NCI-H1092 treated with DMSO at 0.1 percent for 48 hours (cell line): ENCODE data around the gene BANF2.
"Not testable (repeated sequence)": the region's sequence is repeated elsewhere in the genome, so short reads cannot be mapped to it uniquely, and the experiment has no call there.

ENCODE experiments used
- DNase-seq: peaks from one replicate; lab custom pipeline; 2025; lab: John Stamatoyannopoulos, UW

The BANF2 gene

GRCh38 chr20:17683218-17684076, 16.3 kb upstream of the BANF2 start:
- no peak for DNase-seq

GRCh38 chr20:17684077-17684888, 15.5 kb upstream of the BANF2 start:
- DNase-seq = no peak

- no peak for DNase-seq
These were observed 14.6 kb upstream of the BANF2 start for GRCh38 chr20:17685168-17685567.

DNA sequence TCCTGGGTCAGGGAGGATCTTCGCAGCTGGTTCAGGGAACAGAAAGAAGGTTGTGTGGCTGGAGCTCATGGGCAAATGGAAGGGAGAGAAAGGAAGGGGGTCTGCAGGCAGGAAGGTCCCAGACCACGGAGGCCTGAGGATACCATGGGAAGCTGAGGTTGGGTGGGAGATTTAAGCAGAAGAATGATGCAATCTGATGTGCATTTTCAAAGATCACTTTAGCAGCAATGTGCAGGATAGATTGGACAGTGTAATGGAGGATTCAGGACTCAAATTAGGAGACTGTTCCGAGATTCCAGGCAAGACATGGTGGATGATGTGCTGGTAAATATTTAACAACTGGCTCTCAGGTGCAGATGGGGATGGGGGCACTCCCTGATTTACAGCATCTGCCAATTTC, 12.0 kb upstream of the BANF2 start:
- DNase-seq = no peak

- no peak for DNase-seq
These were observed 10.8 kb upstream of the BANF2 start for GRCh38 chr20:17688965-17689364.

GRCh38 chr20:17690144-17690543, 9.6 kb upstream of the BANF2 start:
- no peak for DNase-seq

GRCh38 chr20:17691758-17692157, 8.0 kb upstream of the BANF2 start:
- no peak for DNase-seq

DNA sequence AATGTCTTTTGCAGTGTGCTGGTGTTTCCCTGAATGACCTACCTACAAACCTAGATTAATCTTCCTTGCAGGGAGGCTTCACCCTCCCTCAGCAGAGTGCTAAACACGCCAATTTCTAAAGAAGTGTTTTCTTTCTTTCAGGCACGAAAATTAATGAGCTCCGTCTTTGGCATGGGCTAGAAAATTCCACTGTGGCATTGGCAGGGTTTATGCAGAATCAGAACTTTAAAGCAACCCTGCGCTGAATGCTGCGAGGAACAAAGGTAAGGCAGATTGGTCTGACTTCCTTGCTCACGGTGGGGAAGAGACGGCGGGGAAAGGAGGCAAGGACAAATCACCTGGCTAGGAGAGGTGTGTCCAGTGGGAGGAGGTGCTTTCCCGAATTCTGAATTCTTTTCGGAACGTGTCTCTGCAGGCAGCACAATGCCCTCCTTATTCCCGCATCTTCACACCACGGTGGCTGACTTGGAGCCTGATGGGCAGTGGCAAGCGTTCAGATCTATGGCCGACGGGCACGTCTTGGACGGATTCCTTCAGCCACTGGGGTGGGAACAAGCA, 6.2 kb upstream of the BANF2 start:
- no peak for DNase-seq

DNA sequence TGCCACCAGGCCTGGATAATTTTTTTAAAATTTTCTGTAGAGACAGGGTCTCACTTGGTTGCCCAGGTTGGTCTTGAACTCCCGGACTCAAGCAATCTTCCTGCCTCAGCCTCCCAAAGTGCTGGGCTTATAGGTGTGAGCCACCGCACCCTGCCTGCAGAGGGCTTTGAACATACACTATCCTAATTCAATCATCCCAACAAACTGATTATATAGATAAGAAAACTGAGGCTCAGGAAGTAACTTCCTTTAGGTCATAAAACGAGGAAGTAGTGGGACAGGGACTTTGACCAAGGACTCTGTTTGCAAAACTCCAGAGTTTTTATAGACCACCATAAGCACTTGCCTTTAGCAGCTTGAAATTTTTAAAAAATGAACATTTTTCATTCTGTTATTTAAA, 5.0 kb upstream of the BANF2 start:
- no peak for DNase-seq

DNA sequence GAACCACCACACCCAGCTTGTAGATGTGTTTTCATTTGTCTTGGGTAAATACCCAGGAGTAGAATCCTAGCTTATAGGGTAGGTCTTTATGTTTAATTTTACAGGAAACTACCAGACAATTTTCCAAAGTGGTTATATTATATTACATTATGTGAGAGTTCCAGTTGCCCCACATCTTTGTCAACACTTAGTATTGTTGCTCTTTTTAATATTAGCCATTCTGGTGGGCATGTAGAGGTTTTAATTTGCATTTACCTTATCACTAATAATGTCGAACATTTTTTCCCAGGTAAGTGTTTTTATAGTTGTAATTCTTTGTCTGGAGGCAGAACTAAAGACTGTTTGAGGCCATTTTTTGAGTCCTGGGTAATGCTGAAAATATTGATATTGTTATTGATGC, 3.5 kb upstream of the BANF2 start:
- DNase-seq = no peak

DNA sequence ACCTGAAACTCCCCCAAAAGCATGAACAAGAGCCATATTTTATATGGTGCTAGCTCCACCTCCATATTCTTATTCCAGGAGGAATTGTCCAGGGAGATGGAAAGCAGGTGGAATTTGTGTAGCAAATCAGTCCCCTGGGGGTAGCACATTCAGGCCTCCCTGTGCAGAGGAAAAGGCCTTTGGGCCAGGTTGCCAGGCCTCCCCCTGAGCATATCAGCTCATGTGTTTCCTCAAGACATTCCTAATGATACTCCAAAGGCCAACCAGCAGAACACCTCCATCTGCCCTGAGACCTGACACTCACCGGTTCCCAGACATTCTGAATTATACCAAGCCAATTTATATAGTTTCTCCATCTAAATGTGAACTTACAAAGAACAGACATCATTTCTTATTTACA, 2.6 kb upstream of the BANF2 start:
- no peak for DNase-seq

DNA sequence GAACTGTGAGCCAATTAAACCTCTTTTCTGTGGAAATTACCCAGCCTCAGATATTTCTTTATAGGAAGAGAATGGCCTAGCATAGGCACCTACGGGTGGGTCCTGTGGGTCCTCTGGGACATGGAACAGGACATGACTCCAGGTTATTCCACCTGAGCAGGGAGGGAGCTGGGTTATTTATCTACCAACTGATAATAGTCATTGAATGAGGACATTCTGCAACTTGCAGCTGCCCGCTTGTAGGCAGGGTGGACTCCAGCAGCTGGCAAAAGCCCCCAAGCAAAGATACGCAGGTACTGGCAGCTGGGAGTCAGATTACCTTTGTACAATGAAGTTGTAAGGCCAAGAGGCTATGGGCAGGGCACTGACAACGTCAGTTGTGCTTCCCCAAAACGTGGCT, 1.4 kb upstream of the BANF2 start:
- DNase-seq = peak; percentile 37

DNA sequence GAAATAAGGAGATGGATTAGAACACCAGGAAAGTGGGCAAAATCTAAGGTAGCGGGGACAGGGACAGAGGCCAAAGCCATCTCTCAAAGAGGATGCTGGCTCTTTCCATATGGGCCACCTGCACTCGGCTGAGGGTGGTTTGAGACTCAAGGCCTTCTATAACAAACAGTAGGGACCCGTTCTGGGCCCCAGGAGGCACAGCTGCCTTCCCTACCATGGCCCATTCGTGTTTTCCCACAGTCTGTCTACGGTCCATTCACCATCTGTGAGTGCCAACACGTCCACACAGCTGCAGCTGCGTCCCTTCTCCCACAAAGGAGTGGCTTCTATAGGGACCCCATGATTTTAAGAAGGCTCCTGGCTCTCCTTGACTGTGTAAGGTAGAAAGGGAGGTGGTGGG, 871 bp downstream of the BANF2 start:
- no peak for DNase-seq

GRCh38 chr20:17701826-17702225, 2.1 kb downstream of the BANF2 start:
- DNase-seq = no peak

GRCh38 chr20:17704589-17705317, 5.0 kb downstream of the BANF2 start:
- DNase-seq = no peak

DNA sequence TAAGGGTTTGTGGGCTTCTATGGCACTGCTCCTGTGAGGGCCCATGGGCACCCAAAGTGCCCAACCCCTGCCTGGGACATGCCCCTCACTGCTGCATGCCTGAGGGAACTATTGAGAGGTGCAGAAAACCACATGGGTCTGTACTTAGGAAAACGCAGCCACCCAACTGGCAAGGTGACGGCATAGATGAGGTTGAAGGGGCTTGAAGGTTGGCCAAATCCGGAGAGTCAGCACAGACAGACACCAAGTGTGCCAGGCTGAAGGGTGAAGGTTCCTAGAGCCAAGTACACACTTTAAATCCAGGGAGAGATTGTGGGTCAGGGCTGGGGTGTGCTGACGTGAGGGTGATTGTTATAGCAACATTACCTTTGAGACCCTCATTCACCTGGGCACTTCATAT, 6.2 kb downstream of the BANF2 start:
- no peak for DNase-seq

DNA sequence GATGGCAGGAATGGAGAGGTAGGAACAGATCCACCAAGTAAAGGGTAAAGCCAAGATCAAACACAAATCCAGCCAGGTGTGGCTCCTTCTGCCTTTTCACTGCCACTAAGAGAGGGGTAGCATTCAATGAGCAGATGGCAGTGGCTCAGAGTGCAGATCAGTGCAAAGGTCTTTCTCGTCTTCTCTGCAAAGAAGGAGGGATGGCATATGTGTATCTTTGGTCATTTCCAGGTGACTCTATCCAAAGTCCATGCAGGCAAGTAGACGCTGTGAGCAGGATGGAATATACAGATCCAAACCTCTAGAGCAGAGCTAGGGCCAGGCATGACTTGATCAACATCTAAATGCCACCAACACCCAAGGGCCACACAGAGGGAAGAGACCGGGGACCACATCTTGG, 6.9 kb downstream of the BANF2 start:
- no peak for DNase-seq

DNA sequence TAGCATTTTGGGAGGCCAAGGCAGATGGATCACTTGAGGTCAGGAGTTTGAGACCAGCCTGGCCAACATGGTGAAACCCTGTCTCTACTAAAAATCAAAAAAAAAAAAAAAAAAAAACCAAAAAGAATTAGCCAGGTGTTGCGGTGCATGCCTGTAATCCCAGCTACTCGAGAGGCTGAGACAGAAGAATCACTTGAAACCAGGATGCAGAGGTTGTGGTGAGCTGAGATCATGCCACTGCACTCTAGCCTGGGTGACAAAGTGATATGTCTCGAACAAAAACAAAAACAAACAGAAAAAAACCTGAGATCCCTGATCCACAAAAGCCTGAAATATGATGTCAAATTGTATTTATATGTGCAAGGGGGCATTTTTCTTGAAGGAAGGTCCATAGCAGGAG, 8.2 kb downstream of the BANF2 start:
- not testable (repeated sequence) for DNase-seq

DNA sequence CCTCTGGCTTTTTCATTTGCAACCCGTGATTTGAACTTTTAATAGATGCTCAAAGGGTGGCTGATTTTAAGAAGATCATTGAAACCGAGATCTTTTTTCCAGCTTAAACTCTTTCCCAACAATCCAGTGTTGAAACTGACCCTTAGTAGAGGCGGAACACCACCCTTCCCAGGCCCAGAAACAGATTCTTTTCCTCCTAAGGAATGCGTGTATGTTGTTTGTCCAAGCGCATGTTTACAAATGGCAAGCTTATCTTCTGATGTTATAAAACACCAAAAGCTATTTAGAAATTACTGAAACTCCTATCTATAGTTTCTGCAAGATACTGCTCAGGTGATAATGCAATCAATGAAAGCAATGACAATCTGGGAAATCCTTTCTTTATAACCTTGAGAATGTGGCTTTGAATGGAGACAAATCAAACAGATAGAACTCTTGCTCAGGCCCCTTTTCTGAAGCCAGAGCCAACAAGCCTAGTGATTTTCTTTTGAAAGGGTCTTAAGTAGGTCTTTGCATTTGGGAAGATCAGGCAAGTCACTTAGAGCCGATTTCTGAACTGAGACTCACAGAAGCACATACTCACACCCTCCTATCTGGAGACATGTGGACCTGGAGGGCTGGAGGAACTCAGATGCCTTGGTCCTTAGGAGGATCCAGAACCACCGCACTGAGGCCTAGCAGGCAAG, 9.1 kb downstream of the BANF2 start:
- DNase-seq = no peak

GRCh38 chr20:17709361-17710293, 9.9 kb downstream of the BANF2 start:
- DNase-seq = no peak
